K562 (cell line): ENCODE data around the gene MOXD1. TPM values are rescaled to one million over a fixed set of nuclear protein-coding genes. Genes with fewer than 3 reads are reported as not detected.

ENCODE experiments used
- ATAC-seq: fragments of 200-7000 bp; cut with Tn5 transposase; 3 replicates; pipeline ENCODE4 v1.9.1; 2020; ENCODE audit warnings: moderate library complexity
- BruUV-seq: library from RNA; stranded (reverse); fragments of 400-500 nt; replicated peaks from 2 replicates; lab custom pipeline; 2021; lab: Mats Ljungman, UMichigan
- CTCF ChIA-PET: fragments of 300-600 bp; formaldehyde crosslinking; extraction: SDS; loops from one replicate; lab custom pipeline; 2021; ENCODE audit warnings: low intra/inter-chr PET ratio; lab: Yijun Ruan, JAX
- POLR2A ChIA-PET: fragments of 300-600, 350-650 bp; sonication (Branson Sonifier 250); formaldehyde crosslinking; extraction: SDS; loops from one replicate; lab custom pipeline; 2021; ENCODE audit warnings: antibody characterized with exemption, inconsistent platforms; lab: Yijun Ruan, JAX
- DNase-seq, 4 experiments: peaks; one replicate each; pipeline versions ENCODE4 v3.0.0 to v3.0.0-alpha.2; 2011 to 2018; ENCODE audit warnings: low spot score in 3 of 4, mixed read lengths in 3 of 4; ENCODE audit errors: extremely low read depth in 1 of 4
- FAIRE-seq: peaks from 2 replicates; lab custom pipeline; 2011; peaks lifted over from hg19 to GRCh38; lab: Jason Lieb, UNC
- H2AFZ ChIP-seq: 2 replicates; pipeline ENCODE4 v1.6.0; 2011; ENCODE audit warnings: low read depth, low read length, control low read depth, inconsistent platforms
- H3K27ac ChIP-seq: fragments of 200-600 bp; 3 replicates; pipeline ENCODE4 v1.8.0; 2011; ENCODE audit warnings: low read depth, mild to moderate bottlenecking, control low read depth, inconsistent platforms, low read length, moderate library complexity, mixed read lengths; ENCODE audit errors: extremely low read depth
- H3K27me3 ChIP-seq, 2 experiments: fragments of 300-600 bp in 1 of 2; 2 replicates in 1 of 2; 3 replicates in 1 of 2; pipeline versions ENCODE4 v1.6.0 to v1.8.0; 2011; ENCODE audit warnings: inconsistent platforms in 2 of 2, low read length in 2 of 2, mild to moderate bottlenecking in 1 of 2, mixed read lengths in 1 of 2, moderate library complexity in 1 of 2; ENCODE audit not compliant: control insufficient read depth in 2 of 2, insufficient read depth in 2 of 2
- H3K36me3 ChIP-seq: fragments of 300-600 bp; 3 replicates; pipeline ENCODE4 v1.8.0; 2011; ENCODE audit warnings: mild to moderate bottlenecking, low read length, inconsistent platforms; ENCODE audit not compliant: control insufficient read depth, insufficient read depth
- H3K4me1 ChIP-seq, 2 experiments: fragments of 200-600 bp in 1 of 2; replicated peaks in 1 of 2; 2 replicates in 1 of 2; 3 replicates in 1 of 2; pipeline versions ENCODE4 v1.5.1 to v1.8.0; 2011; ENCODE audit warnings: inconsistent platforms in 2 of 2, low read length in 2 of 2, mild to moderate bottlenecking in 1 of 2, mixed read lengths in 1 of 2, moderate library complexity in 1 of 2; ENCODE audit not compliant: control insufficient read depth in 2 of 2, insufficient read depth in 2 of 2
- H3K4me2 ChIP-seq: 2 replicates; pipeline ENCODE4 v1.6.1; 2011; ENCODE audit warnings: low read length, control low read depth, inconsistent platforms, mixed read lengths; ENCODE audit not compliant: insufficient read depth
- H3K4me3 ChIP-seq: fragments of 200-600 bp; sonication (generic), shearing (Covaris generic); 2 replicates; pipeline ENCODE4 v1.5.1; 2016; ENCODE audit warnings: control low read depth, inconsistent platforms
- H3K79me2 ChIP-seq: fragments of 200-600 bp; 3 replicates; pipeline ENCODE4 v1.8.0; 2011; ENCODE audit warnings: low read length, inconsistent platforms; ENCODE audit not compliant: control insufficient read depth, insufficient read depth
- H3K9ac ChIP-seq, 2 experiments: 2 replicates each; pipeline versions ENCODE4 v1.6.0 to v1.6.1; 2011; ENCODE audit warnings: low read depth in 2 of 2, low read length in 2 of 2, control low read depth in 1 of 2, inconsistent platforms in 1 of 2, mild to moderate bottlenecking in 1 of 2, mixed read lengths in 1 of 2; ENCODE audit not compliant: insufficient read depth in 1 of 2
- H3K9me1 ChIP-seq: one replicate; pipeline ENCODE4 v1.6.0; 2011; ENCODE audit warnings: inconsistent platforms, mild to moderate bottlenecking, low read length, moderate library complexity; ENCODE audit not compliant: control insufficient read depth, insufficient read depth
- H3K9me3 ChIP-seq: replicated peaks from 2 replicates; pipeline ENCODE4 v1.5.1; 2011; ENCODE audit warnings: low read depth, low read length, inconsistent platforms; ENCODE audit not compliant: control insufficient read depth, insufficient read depth
- H4K20me1 ChIP-seq: replicated peaks from 2 replicates; pipeline ENCODE4 v1.6.1; 2011; ENCODE audit warnings: low read length, inconsistent platforms, mixed read lengths; ENCODE audit not compliant: control insufficient read depth, insufficient read depth
- BCL6 ChIP-seq: fragments of 250-450 bp; sonication (Bioruptor Pico); IDR thresholded peaks from 2 replicates; pipeline ENCODE4 v1.4.0; 2020
- BCOR ChIP-seq: fragments of 450-650 bp; IDR thresholded peaks from 2 replicates; pipeline ENCODE4 v1.6.1; 2016
- ETV5 ChIP-seq: sonication (generic); formaldehyde crosslinking; IDR thresholded peaks from 2 replicates; pipeline ENCODE4 v1.4.0; 2020; ENCODE audit warnings: low read depth, mild to moderate bottlenecking, missing genetic modification reagents
- JUND ChIP-seq, 2 experiments: IDR thresholded peaks; 2 replicates in 1 of 2; 3 replicates in 1 of 2; pipeline ENCODE4 v1.6.1; 2011; ENCODE audit warnings: borderline replicate concordance in 2 of 2, low read depth in 2 of 2, low read length in 2 of 2, improper control_type of control experiment in 1 of 2, missing biosample characterization in 1 of 2, missing genetic modification characterization in 1 of 2, missing genetic modification reagents in 1 of 2
- KDM1A ChIP-seq, 2 experiments: fragments of 450-650 bp; IDR thresholded peaks; 2 replicates each; pipeline ENCODE4 v1.6.1; 2016; ENCODE audit warnings: mild to moderate bottlenecking in 2 of 2
- MAFK ChIP-seq: IDR thresholded peaks from 2 replicates; pipeline ENCODE4 v1.6.1; 2011; ENCODE audit warnings: low read length, improper control_type of control experiment
- MBD2 ChIP-seq: sonication (generic); IDR thresholded peaks from 2 replicates; pipeline ENCODE4 v1.6.1; 2016; ENCODE audit warnings: low read depth, borderline replicate concordance
- RBM34 ChIP-seq: fragments of 200-400 bp; formaldehyde crosslinking; IDR thresholded peaks from 2 replicates; pipeline ENCODE4 v1.6.1; 2018; ENCODE audit warnings: low read length, borderline replicate concordance; ENCODE audit not compliant: insufficient read depth
- TCF7 ChIP-seq: sonication (generic); IDR thresholded peaks from 2 replicates; pipeline ENCODE4 v1.6.1; 2016; ENCODE audit warnings: antibody characterized with exemption, borderline replicate concordance
- THAP7 ChIP-seq: fragments of 250-450 bp; sonication (Bioruptor Pico); IDR thresholded peaks from 2 replicates; pipeline ENCODE4 v1.5.0; 2021
- ZNF165 ChIP-seq: fragments of 250-450 bp; sonication (Bioruptor Pico); IDR thresholded peaks from 2 replicates; pipeline ENCODE4 v1.4.0; 2020; ENCODE audit warnings: borderline replicate concordance
- WGBS: fragments of 100-300 bp; shearing (Covaris generic); methylation state at CpG from one replicate; pipeline ENCODE4 v1.1.6; 2016; ENCODE audit warnings: low coverage, mixed read lengths; ENCODE audit not compliant: insufficient coverage; ENCODE audit errors: missing lambda C conversion rate; 5-methylcytosine and 5-hydroxymethylcytosine counted together
- in situ Hi-C: fragments of 300-500 bp; cut with MboI; formaldehyde crosslinking; loops from 4 replicates; pipeline ENCODE4 v1.15.0; 2018; ENCODE audit warnings: inconsistent platforms, mixed read lengths
- intact Hi-C: fragments of 100-400 bp; cut with micrococcal nuclease; formaldehyde crosslinking; loops from 2 replicates; pipeline ENCODE4 v1.14.2; 2022
- polyA plus RNA-seq, 8 experiments: library from polyadenylated mRNA; depleted of rRNA in 4 of 8; stranded (reverse) in 5 of 8; unstranded in 3 of 8; fragments of >200 nt; fragmentation: Nextera tagmentation in 2 of 8; fragmentation: Illumina TruSeq in 1 of 8; extraction: Ambion mirVana in 2 of 8; extraction: Trizol in 1 of 8; gene quantifications; 2 replicates each; pipeline versions ENCODE4 v1.2.1 to v1.2.3, GENCODE V29; 2011 to 2014; ENCODE audit warnings: inconsistent platforms in 1 of 8, missing spikeins in 1 of 8
- total RNA-seq, 7 experiments: library from RNA; depleted of rRNA in 6 of 7; stranded (reverse); fragments of >200 nt in 6 of 7; fragmentation: Illumina TruSeq in 2 of 7; extraction: Trizol in 2 of 7; gene quantifications; 2 replicates each; pipeline versions ENCODE4 v1.2.1 to v1.2.3, GENCODE V29; 2011 to 2021; ENCODE audit warnings: low replicate concordance in 1 of 7
- TF ChIP-seq, protein P1 (sequence below): fragments of 450-650 bp; IDR thresholded peaks from one replicate; pipeline ENCODE4 v1.6.1; 2018; ENCODE audit warnings: mild to moderate bottlenecking, moderate library complexity; ENCODE audit not compliant: partially characterized antibody

Gene MOXD1
- total and polyA plus RNA-seq, 9 of the 15 experiments (the other 6 are each of a cell fraction or from before 2014, with no cell fraction given): not detected

DNA sequence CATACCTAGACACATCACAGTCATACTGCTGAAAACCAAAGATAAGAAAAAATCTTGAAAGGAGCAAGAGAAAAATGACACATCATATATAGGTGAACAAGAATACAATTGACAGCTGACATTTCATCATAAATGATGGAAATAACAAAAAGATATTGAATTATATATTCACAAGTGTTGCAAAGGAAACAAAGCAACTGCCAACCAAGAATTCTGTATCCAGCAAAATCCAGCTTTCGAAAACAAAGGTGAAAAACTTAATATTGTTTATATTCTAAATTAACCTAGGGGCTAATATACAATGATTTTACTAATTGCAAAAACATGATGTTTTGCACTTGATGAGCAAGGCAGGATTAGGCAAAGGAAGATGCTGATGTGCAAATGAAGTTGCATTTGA, 84.3 kb downstream of the MOXD1 start:
- H3K9me3 ChIP-seq: no peaks in the 10 kb centered on the region
- H4K20me1 ChIP-seq: no peaks in the 10 kb centered on the region
- H3K9ac ChIP-seq: no peak overlapping the region
- H3K36me3 ChIP-seq: no peaks in the 10 kb centered on the region
- H2AFZ ChIP-seq: no peak overlapping the region
- H3K27me3 ChIP-seq: no peaks in the 10 kb centered on the region
- in situ Hi-C loops: no loop called here
- H3K4me1 ChIP-seq: no peaks in the 10 kb centered on the region
- H3K4me3 ChIP-seq: no peak overlapping the region
- DNase-seq (no peak), FAIRE-seq (no peak), ATAC-seq (no peak)
- CTCF ChIA-PET: no interaction called here
- no peaks in the 10 kb centered on the region for H3K9me1 ChIP-seq
- no TSS peak for BruUV-seq
- no peak overlapping the region for H3K27ac ChIP-seq
- intact Hi-C loops: no loop called here
- no peak for TF ChIP-seq TCF7
- POLR2A ChIA-PET: no interaction called here
- H3K79me2 ChIP-seq: no peaks in the 10 kb centered on the region
- no peak overlapping the region for H3K4me2 ChIP-seq
- WGBS: 0% methylated on average over 1 of the region's 1 CpG

DNA sequence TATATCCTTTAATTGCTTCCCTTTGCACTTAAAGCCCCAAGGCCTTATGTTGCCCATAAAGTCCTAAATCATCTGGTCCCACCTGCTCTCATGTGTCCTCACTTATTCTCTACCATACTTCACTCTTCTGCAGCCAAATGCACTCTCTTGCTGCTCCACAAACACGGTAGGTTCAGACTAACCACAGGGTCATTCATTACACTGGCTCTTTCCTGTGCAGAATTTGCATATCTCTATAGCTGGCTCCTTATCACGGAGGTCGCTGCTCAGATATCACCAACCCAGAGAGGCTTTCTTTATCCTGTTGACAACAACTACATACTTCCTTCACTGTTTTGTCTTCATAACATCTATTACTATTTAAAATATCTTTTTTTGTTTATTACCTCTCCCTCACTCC, 86.8 kb downstream of the MOXD1 start:
- no peaks in the 10 kb centered on the region for H3K9me1 ChIP-seq
- no peaks in the 10 kb centered on the region for H3K9me3 ChIP-seq
- H3K4me2 ChIP-seq: no peak overlapping the region
- FAIRE-seq (no peak), ATAC-seq (no peak), DNase-seq (no peak)
- no peak overlapping the region for H3K9ac ChIP-seq
- 0% methylated on average over 3 of the region's 3 CpGs for WGBS
- no peaks in the 10 kb centered on the region for H3K4me1 ChIP-seq
- no peaks in the 10 kb centered on the region for H3K79me2 ChIP-seq
- no peaks in the 10 kb centered on the region for H3K27me3 ChIP-seq
- no peak overlapping the region for H2AFZ ChIP-seq
- H4K20me1 ChIP-seq: no peaks in the 10 kb centered on the region
- ChIA-PET POLR2A (no interaction called here), CTCF (no interaction called here)
- H3K4me3 ChIP-seq: no peak overlapping the region
- no peak overlapping the region for H3K27ac ChIP-seq
- in situ Hi-C loops (no loop called here), intact Hi-C loops (no loop called here)
- TF ChIP-seq BCL6 (CRISPR knock-in tag): no peak
- no peak for TF ChIP-seq RBM34
- TF ChIP-seq BCOR: no peak
- TF ChIP-seq MAFK: no peak
- TF ChIP-seq MBD2: no peak
- TF ChIP-seq, protein P1, sequence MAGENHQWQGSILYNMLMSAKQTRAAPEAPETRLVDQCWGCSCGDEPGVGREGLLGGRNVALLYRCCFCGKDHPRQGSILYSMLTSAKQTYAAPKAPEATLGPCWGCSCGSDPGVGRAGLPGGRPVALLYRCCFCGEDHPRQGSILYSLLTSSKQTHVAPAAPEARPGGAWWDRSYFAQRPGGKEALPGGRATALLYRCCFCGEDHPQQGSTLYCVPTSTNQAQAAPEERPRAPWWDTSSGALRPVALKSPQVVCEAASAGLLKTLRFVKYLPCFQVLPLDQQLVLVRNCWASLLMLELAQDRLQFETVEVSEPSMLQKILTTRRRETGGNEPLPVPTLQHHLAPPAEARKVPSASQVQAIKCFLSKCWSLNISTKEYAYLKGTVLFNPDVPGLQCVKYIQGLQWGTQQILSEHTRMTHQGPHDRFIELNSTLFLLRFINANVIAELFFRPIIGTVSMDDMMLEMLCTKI: no peak
- no peak for TF ChIP-seq THAP7 (CRISPR knock-in tag)
- no peak for TF ChIP-seq ETV5 (CRISPR knock-in tag)
- TF ChIP-seq JUND (IDR thresholded peaks at IDR 0.05; ENCODE audit: borderline replicate concordance, low read depth, low read length): no peak
- TF ChIP-seq JUND (tag; IDR thresholded peaks at IDR 0.05; ENCODE audit: borderline replicate concordance, low read depth, low read length): no peak
- TF ChIP-seq ZNF165 (CRISPR knock-in tag): no peak
- TF ChIP-seq KDM1A (IDR thresholded peaks at IDR 0.05): no peak
- no peaks in the 10 kb centered on the region for H3K36me3 ChIP-seq
- BruUV-seq: no TSS peak
